Activated naive CD4-positive, alpha-beta T cell treated with anti-CD3 and anti-CD28 coated beads, Interleukin-2, amount 50 U/mL, for 24 hours (primary cell): Measurements from ENCODE around the gene PATJ.
A peak's percentile ranks its signal among the peaks of the same experiment; 100 is the strongest.
"Not testable (repeated sequence)": the region's sequence is repeated elsewhere in the genome, so short reads cannot be mapped to it uniquely, and the experiment has no call there.

ENCODE experiments used
- H3K27ac Mint-ChIP-seq: one replicate; pipeline ENCODE4 v1.8.0; 2021; ENCODE audit warnings: mild to moderate bottlenecking, mixed read lengths
- H3K27me3 Mint-ChIP-seq: one replicate; pipeline ENCODE4 v1.8.0; 2021; ENCODE audit warnings: mixed read lengths
- H3K36me3 Mint-ChIP-seq: one replicate; pipeline ENCODE4 v1.8.0; 2021; ENCODE audit warnings: mixed read lengths
- H3K4me1 Mint-ChIP-seq: one replicate; pipeline ENCODE4 v1.8.0; 2021; ENCODE audit warnings: mixed read lengths
- H3K4me3 Mint-ChIP-seq: one replicate; pipeline ENCODE4 v1.8.0; 2021; ENCODE audit warnings: mild to moderate bottlenecking, mixed read lengths
- H3K9me3 Mint-ChIP-seq: one replicate; pipeline ENCODE4 v1.8.0; 2021; ENCODE audit warnings: mixed read lengths

Gene PATJ, protein sequence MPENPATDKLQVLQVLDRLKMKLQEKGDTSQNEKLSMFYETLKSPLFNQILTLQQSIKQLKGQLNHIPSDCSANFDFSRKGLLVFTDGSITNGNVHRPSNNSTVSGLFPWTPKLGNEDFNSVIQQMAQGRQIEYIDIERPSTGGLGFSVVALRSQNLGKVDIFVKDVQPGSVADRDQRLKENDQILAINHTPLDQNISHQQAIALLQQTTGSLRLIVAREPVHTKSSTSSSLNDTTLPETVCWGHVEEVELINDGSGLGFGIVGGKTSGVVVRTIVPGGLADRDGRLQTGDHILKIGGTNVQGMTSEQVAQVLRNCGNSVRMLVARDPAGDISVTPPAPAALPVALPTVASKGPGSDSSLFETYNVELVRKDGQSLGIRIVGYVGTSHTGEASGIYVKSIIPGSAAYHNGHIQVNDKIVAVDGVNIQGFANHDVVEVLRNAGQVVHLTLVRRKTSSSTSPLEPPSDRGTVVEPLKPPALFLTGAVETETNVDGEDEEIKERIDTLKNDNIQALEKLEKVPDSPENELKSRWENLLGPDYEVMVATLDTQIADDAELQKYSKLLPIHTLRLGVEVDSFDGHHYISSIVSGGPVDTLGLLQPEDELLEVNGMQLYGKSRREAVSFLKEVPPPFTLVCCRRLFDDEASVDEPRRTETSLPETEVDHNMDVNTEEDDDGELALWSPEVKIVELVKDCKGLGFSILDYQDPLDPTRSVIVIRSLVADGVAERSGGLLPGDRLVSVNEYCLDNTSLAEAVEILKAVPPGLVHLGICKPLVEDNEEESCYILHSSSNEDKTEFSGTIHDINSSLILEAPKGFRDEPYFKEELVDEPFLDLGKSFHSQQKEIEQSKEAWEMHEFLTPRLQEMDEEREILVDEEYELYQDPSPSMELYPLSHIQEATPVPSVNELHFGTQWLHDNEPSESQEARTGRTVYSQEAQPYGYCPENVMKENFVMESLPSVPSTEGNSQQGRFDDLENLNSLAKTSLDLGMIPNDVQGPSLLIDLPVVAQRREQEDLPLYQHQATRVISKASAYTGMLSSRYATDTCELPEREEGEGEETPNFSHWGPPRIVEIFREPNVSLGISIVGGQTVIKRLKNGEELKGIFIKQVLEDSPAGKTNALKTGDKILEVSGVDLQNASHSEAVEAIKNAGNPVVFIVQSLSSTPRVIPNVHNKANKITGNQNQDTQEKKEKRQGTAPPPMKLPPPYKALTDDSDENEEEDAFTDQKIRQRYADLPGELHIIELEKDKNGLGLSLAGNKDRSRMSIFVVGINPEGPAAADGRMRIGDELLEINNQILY (N-terminal part only)

DNA sequence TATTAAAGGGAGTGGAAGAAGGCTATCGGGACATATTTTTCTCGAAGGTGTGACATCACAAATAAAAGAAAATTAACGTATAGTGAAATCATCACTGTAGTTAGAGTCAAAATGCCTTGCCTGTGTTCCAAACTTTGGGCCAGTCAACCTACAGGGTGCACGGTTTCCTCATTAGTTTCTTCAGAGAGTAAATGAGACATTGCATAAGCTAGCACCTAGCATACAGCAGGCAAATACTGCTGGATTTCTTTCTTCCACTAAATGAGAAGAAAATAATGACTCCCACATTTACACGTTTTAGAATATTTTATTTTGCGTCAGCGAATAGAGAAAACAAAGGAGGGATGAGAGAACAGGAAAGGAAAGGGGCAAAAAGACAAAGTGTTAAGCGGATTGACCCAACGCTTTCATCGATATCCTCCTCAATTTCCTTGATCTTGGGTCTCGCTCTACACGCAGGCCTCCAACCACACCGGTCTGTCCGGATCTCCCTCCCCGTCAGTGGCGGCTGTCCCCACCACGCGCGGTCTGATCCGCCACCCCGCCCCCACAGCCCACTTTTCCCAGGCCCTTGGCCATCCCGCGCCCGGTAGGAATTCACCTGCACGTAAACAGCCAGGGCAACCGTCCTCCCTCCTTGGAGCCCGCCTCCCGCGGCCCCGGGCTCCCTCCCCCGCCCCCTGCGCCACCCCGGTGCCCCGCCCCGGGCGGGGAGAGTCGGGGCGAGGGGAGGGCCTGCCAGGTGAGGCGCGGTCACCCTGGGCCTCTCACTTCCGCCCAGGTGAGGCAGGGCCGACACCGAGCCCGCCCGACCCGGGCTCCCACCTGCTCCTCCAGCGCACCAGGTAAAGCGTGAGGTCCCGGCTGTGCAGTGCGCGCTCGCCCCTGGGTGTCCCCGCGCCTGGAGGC, at the start of gene PATJ:
Gene PATJ, plus strand, starts transcription at position 770 of the 909 bp plus-strand sequence. CDS start 20,413 bp downstream, outside the sequence.
- peak within 1 kb of the TSS; percentile 93 for H3K4me3 Mint-ChIP-seq
- no peaks in the 10 kb centered on the region for H3K9me3 Mint-ChIP-seq
- peak within 1 kb of the TSS; percentile 91 for H3K27ac Mint-ChIP-seq
- H3K36me3 Mint-ChIP-seq: no peaks in the 10 kb centered on the region
- peaks cover 32% of the 10 kb centered on the region for H3K4me1 Mint-ChIP-seq
- no peaks in the 10 kb centered on the region for H3K27me3 Mint-ChIP-seq

DNA sequence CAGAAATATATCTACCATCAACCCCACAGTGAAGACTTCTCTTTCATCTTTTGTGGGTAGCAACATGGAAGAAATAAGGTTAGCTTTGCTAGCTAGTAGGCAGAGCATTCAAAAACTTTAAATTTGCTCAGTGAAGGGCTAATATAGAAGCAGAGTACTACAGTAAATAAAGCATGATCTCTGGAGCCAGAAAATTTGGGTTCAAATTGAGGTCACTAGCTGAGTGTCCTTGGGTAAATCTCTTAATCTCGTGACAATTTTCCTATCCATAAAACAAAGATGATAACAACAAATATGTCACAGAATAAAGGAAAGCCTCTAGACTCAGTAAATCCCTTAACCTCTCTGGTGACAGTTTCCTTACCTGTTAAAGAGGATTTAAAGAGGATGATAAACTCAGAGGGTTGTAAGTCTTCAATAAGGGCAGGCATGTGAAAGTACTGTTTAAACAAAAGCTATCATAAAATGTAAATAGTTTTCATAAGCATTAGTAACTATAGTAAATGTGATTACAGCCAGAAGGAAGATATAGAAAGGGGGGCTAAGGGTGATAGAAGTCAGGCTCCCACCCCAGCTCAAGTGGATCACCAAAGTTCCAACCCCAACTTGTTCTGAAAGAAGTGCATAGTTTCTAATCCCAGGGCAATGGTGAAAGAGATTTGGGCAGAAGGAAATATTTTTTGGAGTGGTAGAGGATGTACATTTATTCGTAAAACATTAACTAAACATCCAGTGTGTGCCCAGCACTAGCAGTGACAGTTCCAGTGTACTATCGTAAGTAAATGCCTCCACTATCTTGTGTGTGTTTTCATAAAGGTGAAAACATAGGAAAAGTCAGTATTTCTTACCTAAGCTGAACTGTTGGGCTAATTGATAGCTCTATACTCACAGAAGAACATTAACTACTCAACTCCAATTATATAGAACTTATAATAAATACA, 42.1 kb upstream of the PATJ start:
- Mint-ChIP-seq H3K36me3 (peaks cover 27% of the 10 kb centered on the region), H3K4me1 (peaks cover 4% of the 10 kb centered on the region), H3K9me3 (no peaks in the 10 kb centered on the region), H3K27ac (peak overlapping the region; percentile 30), H3K27me3 (no peaks in the 10 kb centered on the region), H3K4me3 (no peak overlapping the region)

DNA sequence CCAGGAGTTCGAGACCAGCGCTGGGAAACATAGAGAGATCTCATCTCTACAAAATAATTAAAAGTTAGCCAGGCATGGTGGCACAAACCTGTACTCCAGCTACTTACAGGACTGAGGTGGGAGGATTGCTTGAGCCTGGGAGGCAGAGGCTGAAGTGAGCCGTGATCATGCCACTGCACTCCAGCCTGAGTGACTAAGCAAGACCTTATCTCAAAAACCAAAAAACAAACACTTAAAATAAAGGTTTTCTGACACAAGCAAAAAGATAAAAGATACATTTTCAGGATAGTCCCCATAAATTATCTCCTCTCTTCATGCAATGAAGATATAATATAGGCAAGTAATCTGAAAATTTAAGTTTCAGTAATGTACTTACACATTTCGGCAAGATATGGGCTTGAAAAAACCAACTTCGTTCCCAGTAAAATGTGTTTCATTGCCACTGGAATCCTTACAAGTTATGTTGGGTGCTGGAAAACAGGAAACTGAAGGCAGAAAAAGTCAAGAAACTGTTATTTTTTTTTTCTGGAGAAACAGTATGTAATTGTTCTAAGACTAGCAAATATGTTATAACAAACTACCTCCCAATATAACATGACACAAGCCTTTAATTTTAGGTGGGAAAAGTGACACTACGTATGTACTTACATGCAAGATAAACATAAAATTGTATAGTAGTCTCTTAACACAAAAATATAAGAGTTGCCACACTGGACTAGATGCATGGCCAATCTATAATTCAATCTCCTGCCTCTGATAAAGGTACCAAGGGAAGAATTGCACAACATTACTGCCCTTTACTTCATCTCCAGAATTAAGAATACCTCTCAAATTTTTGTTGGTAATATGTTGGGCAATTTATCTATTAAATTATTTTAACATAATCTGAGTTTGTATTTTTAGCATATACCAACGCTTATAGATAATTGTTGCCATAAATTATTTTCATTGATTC, 33.0 kb upstream of the PATJ start:
- no peak overlapping the region for H3K4me3 Mint-ChIP-seq

DNA sequence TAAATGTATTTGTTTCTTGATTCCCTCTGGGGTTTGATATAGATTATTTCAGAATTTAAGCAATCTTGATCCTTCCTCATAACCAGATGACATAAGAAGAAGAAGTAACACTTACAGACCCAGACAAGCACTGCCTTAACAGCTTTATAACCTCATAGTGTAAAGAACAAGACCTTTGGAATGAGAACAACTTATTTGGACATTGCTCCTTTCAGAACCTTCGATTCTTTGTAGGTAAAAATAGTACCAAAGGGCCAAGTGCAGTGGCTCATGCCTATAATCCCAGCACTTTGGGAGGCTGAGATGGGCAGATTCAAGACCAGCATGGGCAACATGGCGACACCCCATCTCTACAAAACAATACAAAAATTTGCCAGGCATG, 32.4 kb upstream of the PATJ start:
- Mint-ChIP-seq H3K27ac (no peak overlapping the region), H3K4me1 (peaks cover 8% of the 10 kb centered on the region), H3K4me3 (no peak overlapping the region), H3K36me3 (peaks cover 7% of the 10 kb centered on the region), H3K9me3 (no peaks in the 10 kb centered on the region), H3K27me3 (no peaks in the 10 kb centered on the region)

More for the DNA sequence above, 33.0 kb upstream of the PATJ start:
- peaks cover 7% of the 10 kb centered on the region for H3K36me3 Mint-ChIP-seq
- no peaks in the 10 kb centered on the region for H3K9me3 Mint-ChIP-seq
- peaks cover 4% of the 10 kb centered on the region for H3K4me1 Mint-ChIP-seq
- no peak overlapping the region for H3K27ac Mint-ChIP-seq
- H3K27me3 Mint-ChIP-seq: no peaks in the 10 kb centered on the region

DNA sequence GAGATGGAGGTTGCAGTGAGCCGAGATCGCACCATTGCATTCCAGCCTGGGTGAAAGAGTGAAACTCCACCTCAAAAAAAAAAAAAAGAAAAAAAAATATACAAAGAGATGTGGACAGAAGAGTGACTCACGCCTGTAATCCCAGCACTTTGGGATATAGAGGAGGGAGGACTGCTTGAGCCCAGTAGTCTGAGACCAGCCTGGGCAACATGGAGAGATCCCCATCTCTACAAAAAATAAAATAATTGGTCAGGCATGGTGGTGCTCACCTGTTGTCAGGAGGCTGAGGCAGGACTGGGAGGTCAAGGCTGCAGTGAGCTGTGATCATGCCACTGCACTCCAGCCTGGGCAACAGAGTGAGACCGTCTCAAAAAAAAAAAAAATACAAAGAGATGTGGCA, 31.0 kb upstream of the PATJ start:
- H3K27me3 Mint-ChIP-seq, H3K27ac Mint-ChIP-seq, H3K4me3 Mint-ChIP-seq, H3K36me3 Mint-ChIP-seq, H3K9me3 Mint-ChIP-seq, H3K4me1 Mint-ChIP-seq: not testable (repeated sequence)

DNA sequence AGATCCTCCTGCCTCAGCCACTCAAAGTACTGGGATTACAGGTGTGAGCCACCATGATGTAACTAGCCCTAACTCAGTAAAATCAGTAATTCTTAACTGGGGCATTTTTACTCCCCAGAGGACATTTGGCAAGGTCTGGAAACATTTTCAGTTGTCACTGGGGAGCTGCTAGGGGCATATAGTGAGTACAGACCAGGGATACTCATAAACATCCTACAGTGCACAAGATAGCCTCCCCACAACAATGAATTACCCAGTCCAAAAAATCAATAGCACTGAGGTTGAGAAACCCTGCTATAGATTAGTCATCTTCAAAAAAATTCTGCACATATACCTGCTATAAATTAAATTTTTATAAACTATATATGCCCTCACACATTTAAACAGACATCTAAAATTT, 30.3 kb upstream of the PATJ start:
- H3K4me1 Mint-ChIP-seq: peaks cover 13% of the 10 kb centered on the region
- no peak overlapping the region for H3K4me3 Mint-ChIP-seq
- H3K27ac Mint-ChIP-seq: no peak overlapping the region
- no peaks in the 10 kb centered on the region for H3K27me3 Mint-ChIP-seq
- no peaks in the 10 kb centered on the region for H3K9me3 Mint-ChIP-seq
- H3K36me3 Mint-ChIP-seq: peaks cover 7% of the 10 kb centered on the region

DNA sequence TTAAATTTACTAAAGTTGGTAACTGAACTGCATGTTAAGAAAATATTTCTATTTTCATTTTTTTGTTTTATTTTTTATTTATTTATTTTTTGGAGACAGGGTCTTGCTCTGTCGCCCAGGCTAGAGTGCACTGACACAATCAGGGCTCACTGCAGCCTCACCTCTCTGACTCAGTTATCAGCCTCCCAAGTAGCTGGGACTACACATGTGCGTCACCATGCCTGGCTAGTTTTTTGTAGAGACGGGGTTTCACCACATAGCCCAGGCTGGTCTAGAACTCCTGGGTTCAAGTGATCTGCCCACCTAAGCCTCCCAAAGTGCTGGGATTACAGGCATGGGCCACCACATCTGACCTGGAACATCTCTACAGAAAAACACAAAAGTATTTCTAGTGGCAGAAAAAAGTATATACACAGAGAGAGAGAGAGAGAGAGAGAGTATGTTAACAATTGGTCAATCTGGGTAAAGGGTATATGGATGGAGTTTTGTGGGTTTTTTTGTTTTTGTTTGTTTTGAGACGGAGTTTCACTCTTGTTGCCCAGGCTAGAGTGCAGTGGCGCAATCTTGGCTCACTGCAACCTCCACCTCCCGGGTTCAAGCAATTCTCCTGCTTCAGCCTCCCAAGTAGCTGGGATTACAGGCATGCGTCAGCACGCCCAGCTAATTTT, 23.1 kb upstream of the PATJ start:
- H3K9me3 Mint-ChIP-seq, H3K36me3 Mint-ChIP-seq, H3K4me3 Mint-ChIP-seq, H3K27ac Mint-ChIP-seq, H3K27me3 Mint-ChIP-seq: not testable (repeated sequence)
- H3K4me1 Mint-ChIP-seq: peaks cover 41% of the 10 kb centered on the region

DNA sequence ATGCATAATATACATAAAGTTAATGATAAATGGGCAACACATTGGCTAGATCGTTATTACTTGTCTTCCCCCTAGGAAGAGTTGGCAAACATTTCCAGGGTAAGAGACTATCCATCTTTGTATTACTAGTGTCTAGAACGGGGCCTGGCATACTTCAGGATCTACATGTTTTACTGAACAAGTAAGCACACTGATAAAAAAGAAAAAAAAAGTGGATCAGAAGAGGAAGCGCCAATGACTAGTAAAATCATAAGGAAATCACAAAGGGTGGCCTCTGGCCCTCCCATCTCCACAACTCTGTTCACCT, 17.8 kb upstream of the PATJ start:
- Mint-ChIP-seq H3K4me1 (peaks cover 38% of the 10 kb centered on the region), H3K9me3 (no peaks in the 10 kb centered on the region), H3K4me3 (peak overlapping the region; percentile 94), H3K36me3 (no peaks in the 10 kb centered on the region), H3K27me3 (no peaks in the 10 kb centered on the region), H3K27ac (peak overlapping the region; percentile 94)

DNA sequence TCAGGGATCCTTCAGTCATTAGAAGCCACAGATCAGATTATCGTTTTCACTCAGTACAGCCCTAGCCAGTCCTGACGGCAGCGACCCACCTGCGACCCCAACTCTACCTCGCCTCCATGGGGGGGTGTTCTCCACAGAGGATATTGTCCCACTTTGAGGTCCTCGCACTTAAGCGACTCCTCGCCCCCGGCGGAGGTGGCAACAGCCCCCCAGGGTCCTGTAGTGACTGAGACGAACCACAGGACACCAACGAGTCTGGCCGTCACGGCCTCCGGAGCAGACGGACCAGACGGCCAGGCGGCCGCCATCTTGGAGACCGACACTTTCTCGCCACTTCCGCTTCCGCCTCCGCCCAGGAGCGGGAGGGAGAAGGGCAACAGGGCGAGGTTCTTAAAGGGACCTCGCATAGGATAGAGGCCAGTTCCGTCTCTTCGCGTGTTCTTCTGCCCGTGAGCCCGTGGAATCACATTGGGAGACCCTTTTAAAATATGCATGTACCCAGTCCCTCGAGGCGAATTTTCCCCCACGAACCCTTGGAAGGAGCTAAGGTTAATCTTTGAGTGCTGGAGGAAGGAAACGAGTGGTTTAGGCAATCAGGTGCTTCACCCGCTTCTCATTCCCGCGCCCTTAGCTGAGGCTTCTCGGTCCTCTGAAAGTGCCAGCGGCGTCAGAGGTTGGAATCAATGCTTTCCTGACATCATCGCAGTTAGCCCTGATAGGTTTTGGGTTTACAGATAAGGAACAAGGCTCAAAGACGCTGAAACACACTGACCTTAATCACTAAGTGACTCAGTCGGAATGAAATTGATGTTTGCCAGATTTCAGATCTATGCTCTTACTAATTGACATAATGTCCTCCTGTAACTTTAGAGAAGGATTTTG, 17.2 kb upstream of the PATJ start, which contains the start of gene TM2D1:
Gene TM2D1, minus strand, starts transcription at position 329 of the 882 bp plus-strand sequence. Its CDS starts 21 bp downstream, at position 308.
- peak within 1 kb of the TSS; percentile 94 for H3K4me3 Mint-ChIP-seq
- H3K4me1 Mint-ChIP-seq: peaks cover 38% of the 10 kb centered on the region

DNA sequence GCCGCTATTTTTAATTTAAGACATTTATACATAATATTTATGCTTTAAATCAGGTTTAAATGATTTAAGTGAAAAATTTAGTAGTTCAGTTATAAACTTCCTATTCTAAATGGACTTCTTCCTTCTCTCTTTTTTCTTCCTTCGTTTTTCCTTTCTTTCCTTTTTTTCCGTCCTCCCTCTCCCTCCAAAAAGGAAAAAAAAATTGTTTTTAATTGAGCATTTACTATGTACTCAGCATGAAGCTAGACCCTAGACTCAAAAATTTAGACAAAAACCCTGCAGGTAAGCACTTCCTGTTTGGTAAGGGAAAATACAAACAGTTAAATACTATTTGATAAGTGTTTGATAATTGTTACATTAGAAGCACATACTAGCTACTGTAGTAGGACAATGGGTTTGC, 14.7 kb upstream of the PATJ start:
- H3K4me3 Mint-ChIP-seq: peak overlapping the region; percentile 33
- no peaks in the 10 kb centered on the region for H3K27me3 Mint-ChIP-seq
- H3K36me3 Mint-ChIP-seq: no peaks in the 10 kb centered on the region
- peaks cover 29% of the 10 kb centered on the region for H3K4me1 Mint-ChIP-seq
- no peaks in the 10 kb centered on the region for H3K9me3 Mint-ChIP-seq
- no peak overlapping the region for H3K27ac Mint-ChIP-seq

More for the DNA sequence above, 17.2 kb upstream of the PATJ start, which contains the start of gene TM2D1:
- Mint-ChIP-seq H3K9me3 (no peaks in the 10 kb centered on the region), H3K27ac (peak within 1 kb of the TSS; percentile 94), H3K27me3 (no peaks in the 10 kb centered on the region), H3K36me3 (no peaks in the 10 kb centered on the region)

DNA sequence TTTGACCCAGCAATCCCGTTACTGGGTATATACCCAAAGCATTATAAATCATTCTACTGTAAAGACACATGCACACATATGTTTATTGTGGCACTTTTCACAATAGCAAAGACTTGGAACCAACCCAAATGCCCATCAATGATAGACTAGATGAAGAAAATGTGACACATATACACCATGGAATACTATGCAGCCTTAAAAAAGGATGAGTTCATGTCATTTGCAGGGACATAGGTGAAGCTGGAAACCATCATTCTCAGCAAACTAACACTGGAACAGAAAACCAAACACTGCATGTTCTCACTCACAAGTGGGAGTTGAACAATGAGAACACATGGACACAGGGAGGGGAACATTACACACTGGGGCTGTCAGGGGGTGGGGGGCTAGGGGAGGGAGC, 11.6 kb upstream of the PATJ start:
- not testable (repeated sequence) for H3K27me3 Mint-ChIP-seq, H3K4me3 Mint-ChIP-seq, H3K9me3 Mint-ChIP-seq, H3K4me1 Mint-ChIP-seq, H3K27ac Mint-ChIP-seq, H3K36me3 Mint-ChIP-seq

DNA sequence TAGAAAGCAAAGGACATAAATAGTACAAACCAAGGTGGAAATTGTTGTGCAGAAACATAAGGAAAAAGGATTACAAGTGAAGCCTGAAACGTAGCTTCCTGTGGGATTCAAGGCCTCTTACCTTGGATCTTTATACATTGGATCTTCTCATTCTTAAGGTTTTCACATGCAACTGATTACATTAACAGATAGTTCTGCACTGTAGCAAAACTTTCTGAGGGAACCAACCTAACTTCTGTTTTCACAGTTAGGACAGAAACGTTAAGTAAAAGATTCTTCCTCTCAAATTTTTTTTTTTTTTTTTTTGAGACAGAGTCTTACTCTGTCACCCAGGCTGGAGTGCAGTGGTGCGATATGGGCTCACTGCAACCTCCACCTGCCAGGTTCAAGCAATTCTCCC, 9.6 kb upstream of the PATJ start:
- peaks cover 1% of the 10 kb centered on the region for H3K36me3 Mint-ChIP-seq
- H3K27me3 Mint-ChIP-seq: no peaks in the 10 kb centered on the region
- no peak overlapping the region for H3K27ac Mint-ChIP-seq
- no peaks in the 10 kb centered on the region for H3K9me3 Mint-ChIP-seq
- H3K4me3 Mint-ChIP-seq: no peak overlapping the region
- H3K4me1 Mint-ChIP-seq: peaks cover 4% of the 10 kb centered on the region
